OCI-M2 (cell line): Measurements from ENCODE around the gene TMEM131.

Source experiments
- DNase-seq: peaks from one replicate; lab custom pipeline; 2025; ENCODE audit not compliant: unreplicated experiment; lab: John Stamatoyannopoulos, UW

Gene TMEM131

DNA sequence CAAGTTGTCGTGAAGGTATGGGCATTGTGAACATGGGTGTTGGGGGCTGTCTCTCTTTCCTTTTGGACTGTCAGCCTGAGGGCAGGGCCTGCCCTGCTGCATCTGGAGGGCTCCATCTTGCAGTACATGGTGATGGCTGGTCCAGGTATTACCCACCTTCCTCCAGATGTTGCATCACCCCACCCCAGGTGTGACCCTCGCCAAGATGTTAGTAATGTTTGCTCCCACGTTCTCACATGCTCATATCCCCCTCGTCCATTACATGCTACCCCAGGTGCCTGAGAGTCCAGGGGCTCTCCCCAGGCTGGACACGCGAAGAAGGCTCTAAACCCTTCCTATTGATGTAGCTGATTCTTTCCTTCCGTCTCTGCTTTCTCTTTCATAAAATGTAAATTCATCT lies 268.5 kb downstream of the TMEM131 start:
- no peak for DNase-seq

- DNase-seq, result no peak
These were observed 269.3 kb downstream of the TMEM131 start for GRCh38 chr2:97726261-97727064.

- DNase-seq, result no peak
These were observed 270.6 kb downstream of the TMEM131 start for GRCh38 chr2:97724946-97725688.

GRCh38 chr2:97724501-97724900 lies 271.2 kb downstream of the TMEM131 start:
- no peak for DNase-seq

- no peak for DNase-seq
These were observed 271.7 kb downstream of the TMEM131 start for GRCh38 chr2:97724073-97724410.

DNA sequence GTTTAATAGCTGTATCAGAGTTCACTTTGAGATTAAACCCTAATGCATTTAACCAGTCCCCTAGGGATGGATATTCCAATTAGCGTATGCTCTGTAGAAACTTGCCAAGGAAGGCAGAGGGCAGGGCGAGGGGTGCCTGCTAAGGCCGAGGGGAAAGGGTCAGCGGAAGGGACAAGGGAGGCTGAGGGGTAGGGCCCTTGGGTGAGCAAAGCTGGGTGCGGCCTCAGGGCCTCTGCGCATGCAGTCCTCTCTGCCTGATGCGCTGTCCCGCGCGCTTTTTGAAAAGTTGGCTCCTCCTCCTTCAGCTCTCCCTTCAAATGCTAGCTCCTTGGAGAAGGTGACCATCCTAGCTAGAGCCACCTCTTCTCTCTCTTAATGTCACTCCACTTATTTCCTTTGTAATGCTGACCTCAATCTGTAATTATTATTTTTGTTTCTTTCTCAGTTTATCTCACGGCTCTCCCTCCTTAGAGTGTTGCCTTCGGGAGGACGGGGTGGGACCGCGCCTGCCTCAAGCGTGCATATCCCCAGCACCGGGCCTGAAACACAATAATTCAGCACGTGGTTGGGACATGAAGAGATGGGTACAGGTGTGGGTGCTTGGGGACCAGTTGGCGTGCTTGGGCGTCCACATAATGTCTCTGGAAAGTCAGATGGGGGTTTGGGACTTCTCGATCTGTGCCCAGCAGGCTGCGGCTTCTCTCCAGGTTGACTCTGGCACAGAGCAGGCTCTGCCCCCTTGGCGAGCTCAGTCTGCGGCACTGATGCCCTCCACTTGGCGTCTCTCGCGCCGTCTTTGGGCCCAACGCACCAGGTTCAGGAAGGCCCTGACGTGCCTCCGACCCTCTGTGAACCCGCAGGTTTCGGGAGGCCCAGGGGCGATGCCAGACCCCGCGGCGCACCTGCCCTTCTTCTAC lies 272.3 kb downstream of the TMEM131 start:
- no peak for DNase-seq

DNA sequence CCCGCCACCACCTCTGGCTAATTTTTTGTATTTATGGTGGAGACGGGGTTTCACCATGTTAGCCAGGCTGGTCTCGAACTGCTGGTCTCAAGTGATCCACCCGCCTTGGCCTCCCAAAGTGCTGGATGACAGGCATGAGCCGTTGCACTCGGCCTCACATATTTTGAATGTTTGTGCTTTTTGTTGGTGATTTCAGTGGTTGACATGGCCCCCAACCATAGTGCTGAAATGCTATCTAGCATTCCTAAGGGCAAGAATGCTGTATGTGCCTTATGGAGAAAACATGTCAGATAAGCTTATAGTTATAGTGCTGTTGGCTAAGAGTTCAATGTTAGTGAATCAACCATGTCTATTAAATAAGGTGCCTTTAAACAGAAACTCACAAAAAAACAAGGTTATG lies 273.5 kb downstream of the TMEM131 start:
- DNase-seq, result no peak

DNA sequence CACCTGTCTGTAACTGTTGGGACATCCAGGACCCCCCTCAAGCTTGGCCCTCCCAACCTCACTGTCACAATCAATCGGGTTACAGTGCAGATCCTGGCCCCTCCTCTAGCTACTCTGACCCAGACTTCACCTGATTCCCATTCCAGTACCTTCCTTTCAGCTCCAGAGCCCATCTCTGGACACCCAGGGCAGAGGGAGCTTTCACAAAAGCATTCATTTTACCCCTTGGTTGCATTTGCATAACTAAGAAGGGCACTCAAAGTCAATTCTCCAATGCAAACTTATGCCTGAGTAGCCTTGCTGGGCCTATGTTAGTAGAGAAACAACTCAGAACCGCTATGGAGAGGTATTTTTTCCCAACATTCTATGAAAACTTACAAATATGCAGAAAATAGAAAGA lies 275.0 kb downstream of the TMEM131 start:
- no peak for DNase-seq

DNA sequence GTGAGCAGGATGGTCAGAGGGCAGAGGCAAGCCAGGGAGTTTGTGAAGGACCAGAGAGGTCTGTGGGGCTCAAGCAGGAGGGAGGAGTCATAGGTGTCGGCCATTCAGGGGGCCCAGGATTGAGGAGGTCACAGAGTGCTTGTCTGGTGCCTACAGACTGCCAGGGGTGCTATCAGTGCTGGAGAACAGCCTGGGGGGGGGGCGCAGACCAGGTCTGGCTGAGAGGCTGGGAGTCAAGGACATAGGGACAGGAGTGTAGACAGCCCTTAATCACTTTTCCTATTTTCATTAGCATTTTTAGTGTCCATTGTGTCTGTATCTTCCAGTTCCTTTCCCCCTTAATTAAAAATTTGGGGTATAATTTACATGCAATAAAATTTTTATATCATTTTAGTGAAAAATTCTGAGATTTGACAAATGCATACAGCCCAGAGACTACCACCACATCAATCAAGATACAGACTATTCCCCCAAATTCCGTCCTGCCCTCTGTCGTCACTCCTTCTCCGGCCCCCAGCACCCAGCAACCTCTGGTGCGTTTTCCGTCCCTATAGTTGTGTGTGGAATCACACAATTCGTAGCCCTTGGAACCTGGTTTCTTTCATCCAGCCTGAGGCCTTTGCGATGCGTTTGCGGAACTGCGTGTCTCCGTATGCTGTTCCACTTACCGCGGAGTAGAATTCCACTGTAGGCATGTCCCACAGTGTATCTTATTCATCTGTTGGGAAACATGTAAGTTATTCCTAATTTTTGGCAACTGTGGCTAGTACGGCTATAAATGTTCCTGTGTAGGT lies 276.2 kb downstream of the TMEM131 start:
- no peak for DNase-seq

- no peak for DNase-seq
These were observed 276.8 kb downstream of the TMEM131 start for GRCh38 chr2:97718942-97719341.

DNA sequence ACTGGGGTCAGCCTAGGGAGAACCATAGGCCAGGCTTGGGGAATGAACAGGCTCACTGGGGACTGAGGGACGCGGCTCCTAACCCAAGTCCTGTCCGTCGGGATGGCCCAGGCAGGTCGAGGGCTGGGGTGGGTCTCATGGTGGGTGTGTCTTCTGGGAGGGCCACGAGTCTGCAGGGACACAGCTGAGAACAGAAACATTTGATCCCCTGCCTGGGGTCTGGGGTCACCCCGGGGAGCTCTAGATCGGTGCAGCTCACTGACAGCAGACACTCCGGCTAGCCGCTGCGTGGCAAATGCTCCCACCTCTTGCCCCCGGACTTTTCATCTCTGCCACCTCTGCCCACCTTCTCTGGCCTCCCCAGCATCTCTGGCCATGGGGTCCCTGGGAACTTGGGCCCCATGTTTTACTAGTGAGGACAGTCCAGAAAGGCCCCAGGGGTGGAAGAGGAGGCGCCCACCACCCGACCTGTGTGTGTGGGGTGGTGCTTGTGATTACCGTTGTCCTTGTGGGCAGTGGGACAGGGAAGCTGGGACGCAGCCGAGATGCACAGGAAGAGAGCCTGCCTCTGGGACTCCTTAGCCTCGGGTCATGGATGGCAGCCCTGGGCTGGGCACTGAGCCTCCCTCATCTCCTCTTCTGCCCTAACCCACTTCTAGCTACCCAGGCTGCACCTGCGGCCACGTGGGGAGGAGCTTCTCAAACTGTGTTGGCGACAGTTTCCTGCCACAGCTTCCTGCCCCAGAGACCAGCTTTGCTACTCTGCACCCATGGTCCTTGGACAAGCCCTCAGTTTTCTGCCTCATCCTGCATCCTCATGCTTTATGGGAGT lies 277.5 kb downstream of the TMEM131 start:
- DNase-seq, result no peak

- no peak for DNase-seq
These were observed 278.1 kb downstream of the TMEM131 start for GRCh38 chr2:97717613-97717995.

DNA sequence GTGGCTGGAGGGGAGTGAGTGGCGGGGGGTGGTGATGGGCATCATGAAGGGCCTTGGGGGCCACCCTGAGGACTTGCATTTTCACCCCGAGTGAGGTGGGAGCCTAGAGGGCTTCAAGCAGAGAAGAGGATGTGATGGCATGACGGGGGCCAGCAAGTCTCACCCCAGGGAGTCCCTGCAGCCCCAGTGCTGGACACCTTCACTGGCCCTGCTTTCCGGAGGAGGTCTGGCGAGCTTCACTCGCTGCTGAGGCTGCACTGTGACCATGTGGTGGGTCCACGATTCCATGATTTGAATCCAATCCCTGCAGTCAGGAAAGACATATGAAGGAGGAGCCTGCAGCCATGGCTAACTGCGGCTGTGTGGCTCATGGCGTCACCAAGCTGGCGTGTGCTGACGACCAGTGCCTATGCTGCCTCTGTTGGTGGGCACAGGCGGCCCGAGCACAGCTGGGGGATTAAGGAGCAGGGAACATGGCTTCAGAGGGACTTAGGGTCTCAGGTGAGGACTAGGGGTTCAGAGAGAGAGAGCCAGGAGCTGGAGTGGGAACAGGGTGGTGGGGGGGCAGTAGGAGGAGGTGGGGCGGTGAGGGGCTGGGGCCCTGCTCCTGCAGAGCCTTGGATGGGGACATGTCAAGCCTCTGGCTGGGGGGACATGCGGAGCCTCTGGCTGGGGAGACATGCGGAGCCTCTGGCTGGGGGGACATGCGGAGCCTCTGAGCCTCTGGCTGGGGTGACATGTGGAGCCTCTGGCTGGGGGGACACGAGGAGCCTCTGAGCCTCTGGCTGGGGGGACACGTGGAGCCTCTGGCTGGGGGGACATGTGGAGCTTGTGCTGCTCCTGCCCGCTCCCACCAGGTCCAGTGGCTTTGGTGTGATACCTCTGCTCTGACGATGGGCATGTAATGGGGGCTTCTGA lies 278.8 kb downstream of the TMEM131 start:
- no peak for DNase-seq

GRCh38 chr2:97715951-97716694 lies 279.6 kb downstream of the TMEM131 start:
- DNase-seq, result no peak

- DNase-seq, result no peak
These were observed 280.6 kb downstream of the TMEM131 start for GRCh38 chr2:97714950-97715652.

- no peak for DNase-seq
These were observed 281.4 kb downstream of the TMEM131 start for GRCh38 chr2:97714084-97714949.
